Activated CD8-positive, alpha-beta memory T cell treated with anti-CD3 and anti-CD28 coated beads, Interleukin-2, amount 50 U/mL, for 24 hours (primary cell): ENCODE measurements around the gene PRDX2.

ENCODE experiments used
- DNase-seq: peaks from one replicate; pipeline ENCODE4 v3.0.0-alpha.2; 2020; ENCODE audit errors: extremely low read depth

The PRDX2 gene

GRCh38 chr19:12779162-12779993, 22.2 kb downstream of the PRDX2 start:
- no peak for DNase-seq

- DNase-seq = no peak
These were observed 22.8 kb downstream of the PRDX2 start for GRCh38 chr19:12778905-12779161.

GRCh38 chr19:12778017-12778904, 23.3 kb downstream of the PRDX2 start:
- no peak for DNase-seq

GRCh38 chr19:12777217-12778016, 24.2 kb downstream of the PRDX2 start:
- DNase-seq = no peak

- DNase-seq = no peak
These were observed 26.7 kb downstream of the PRDX2 start, which contains the start of gene HOOK2 for GRCh38 chr19:12774588-12775555. TSS of gene HOOK2 (minus strand) at chr19:12775552. CDS start at chr19:12775449, 103 bp downstream.

- DNase-seq = no peak
These were observed 28.0 kb downstream of the PRDX2 start for GRCh38 chr19:12773571-12773970.

- DNase-seq = no peak
These were observed 29.3 kb downstream of the PRDX2 start for GRCh38 chr19:12772323-12772722.

- DNase-seq = no peak
These were observed 30.7 kb downstream of the PRDX2 start for GRCh38 chr19:12770922-12771321.

GRCh38 chr19:12769689-12770088, 31.9 kb downstream of the PRDX2 start:
- DNase-seq = no peak

GRCh38 chr19:12767666-12768065, 33.9 kb downstream of the PRDX2 start:
- DNase-seq = no peak

- no peak for DNase-seq
These were observed 34.5 kb downstream of the PRDX2 start for GRCh38 chr19:12767150-12767549.

- no peak for DNase-seq
These were observed 35.5 kb downstream of the PRDX2 start for GRCh38 chr19:12766051-12766521.

GRCh38 chr19:12764698-12765097, 36.9 kb downstream of the PRDX2 start:
- no peak for DNase-seq

GRCh38 chr19:12763100-12763499, 38.5 kb downstream of the PRDX2 start:
- DNase-seq = no peak

GRCh38 chr19:12759686-12760085, 41.9 kb downstream of the PRDX2 start:
- DNase-seq = no peak

- no peak for DNase-seq
These were observed 43.9 kb downstream of the PRDX2 start for GRCh38 chr19:12757544-12758274.

GRCh38 chr19:12756150-12756883, 45.3 kb downstream of the PRDX2 start:
- no peak for DNase-seq

- DNase-seq = no peak
These were observed 47.0 kb downstream of the PRDX2 start for GRCh38 chr19:12754465-12755196.
